Retinal pigment epithelial cell (primary cell): ENCODE data around the gene ZNF587.
"Not testable (repeated sequence)": the region's sequence is repeated elsewhere in the genome, so short reads cannot be mapped to it uniquely, and the experiment has no call there.

Experiments used
- DNase-seq: peaks from one replicate; pipeline ENCODE4 v3.0.0-alpha.2; 2010; ENCODE audit warnings: low read depth
- H3K4me3 ChIP-seq: 2 replicates; pipeline ENCODE4 v1.5.1; 2011; ENCODE audit warnings: mild to moderate bottlenecking, low read length, control low read depth, moderate library complexity
- CTCF ChIP-seq: conservative IDR thresholded peaks from 2 replicates; pipeline ENCODE4 v1.5.1; 2011; ENCODE audit warnings: low read depth, low read length, control low read depth, inconsistent platforms

ZNF587 gene

DNA sequence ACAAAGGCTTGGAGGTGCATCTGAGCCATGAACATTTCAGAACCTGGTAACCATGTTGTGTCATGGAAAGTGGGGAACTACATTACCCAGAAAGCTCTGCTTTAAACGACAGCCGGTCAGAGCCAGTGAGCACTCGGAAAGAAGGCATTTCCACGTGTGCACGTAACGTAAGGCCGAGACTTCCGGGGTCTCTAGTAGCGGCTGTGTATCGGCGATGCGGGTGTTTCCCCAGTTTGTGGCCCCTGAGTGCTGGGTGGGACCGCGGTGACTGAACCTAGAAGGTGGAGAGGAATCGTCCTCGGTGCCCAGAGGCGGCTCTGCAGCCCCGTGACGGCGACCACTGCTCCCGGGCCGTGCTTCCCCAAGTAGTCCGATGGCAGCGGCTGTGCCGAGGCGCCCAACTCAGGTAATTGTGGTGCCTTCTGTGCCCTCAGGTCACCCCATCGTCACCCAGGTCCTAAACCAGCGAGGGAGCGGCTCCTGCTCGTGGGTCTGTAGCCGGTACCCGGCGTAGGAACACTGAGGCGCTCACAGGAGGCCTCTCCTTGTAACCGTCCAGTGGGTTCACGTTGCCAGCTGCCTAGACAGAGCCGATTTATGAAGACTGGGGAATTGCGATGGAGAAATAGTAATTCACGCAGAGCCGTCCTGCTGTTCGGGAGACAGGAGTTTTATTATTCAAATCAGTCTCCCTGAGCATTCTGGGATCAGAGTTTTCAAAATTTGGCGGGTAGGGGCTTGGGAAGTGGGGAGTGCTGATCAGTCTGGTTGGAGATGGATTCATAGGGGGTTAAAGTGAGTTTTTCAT is at the start of gene ZNF587:
ZNF587 (plus strand) TSS at position 194 of the 808 bp plus-strand sequence; CDS start at position 374, 180 bp downstream.
- peak; percentile 65 for DNase-seq
- peak within 1 kb of the TSS; percentile 90 for H3K4me3 ChIP-seq

- no peak for TF ChIP-seq CTCF
- no peak for DNase-seq
These were observed 49.0 kb upstream of the ZNF587 start for GRCh38 chr19:57800696-57801095.

DNA sequence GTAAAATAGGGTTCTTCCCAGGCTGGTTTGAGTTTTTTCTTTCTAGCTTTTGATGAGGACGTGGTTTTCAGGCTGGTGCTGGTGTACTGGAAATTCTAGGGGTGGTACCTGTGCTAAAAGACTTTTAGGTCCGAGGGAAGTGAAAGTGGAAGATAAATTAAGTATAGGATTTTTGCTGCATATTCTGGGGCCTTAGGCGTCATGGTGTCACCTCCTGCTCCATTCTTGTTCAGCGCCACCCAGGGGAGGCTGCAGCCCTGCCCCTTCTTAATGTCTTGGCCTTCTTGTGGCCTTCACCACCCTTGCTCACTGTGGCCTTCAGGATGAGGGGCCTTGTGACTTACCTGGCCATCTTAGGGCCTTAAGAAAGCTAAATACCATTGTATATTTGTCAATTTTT is 47.4 kb upstream of the ZNF587 start:
- TF ChIP-seq CTCF: no peak
- no peak for DNase-seq
- H3K4me3 ChIP-seq: no peak overlapping the region

More at GRCh38 chr19:57800696-57801095, 49.0 kb upstream of the ZNF587 start:
- no peak overlapping the region for H3K4me3 ChIP-seq

- no peak for DNase-seq
- H3K4me3 ChIP-seq: peak overlapping the region; percentile 64
- no peak for TF ChIP-seq CTCF
These were observed 46.4 kb upstream of the ZNF587 start for GRCh38 chr19:57803265-57803593.

DNA sequence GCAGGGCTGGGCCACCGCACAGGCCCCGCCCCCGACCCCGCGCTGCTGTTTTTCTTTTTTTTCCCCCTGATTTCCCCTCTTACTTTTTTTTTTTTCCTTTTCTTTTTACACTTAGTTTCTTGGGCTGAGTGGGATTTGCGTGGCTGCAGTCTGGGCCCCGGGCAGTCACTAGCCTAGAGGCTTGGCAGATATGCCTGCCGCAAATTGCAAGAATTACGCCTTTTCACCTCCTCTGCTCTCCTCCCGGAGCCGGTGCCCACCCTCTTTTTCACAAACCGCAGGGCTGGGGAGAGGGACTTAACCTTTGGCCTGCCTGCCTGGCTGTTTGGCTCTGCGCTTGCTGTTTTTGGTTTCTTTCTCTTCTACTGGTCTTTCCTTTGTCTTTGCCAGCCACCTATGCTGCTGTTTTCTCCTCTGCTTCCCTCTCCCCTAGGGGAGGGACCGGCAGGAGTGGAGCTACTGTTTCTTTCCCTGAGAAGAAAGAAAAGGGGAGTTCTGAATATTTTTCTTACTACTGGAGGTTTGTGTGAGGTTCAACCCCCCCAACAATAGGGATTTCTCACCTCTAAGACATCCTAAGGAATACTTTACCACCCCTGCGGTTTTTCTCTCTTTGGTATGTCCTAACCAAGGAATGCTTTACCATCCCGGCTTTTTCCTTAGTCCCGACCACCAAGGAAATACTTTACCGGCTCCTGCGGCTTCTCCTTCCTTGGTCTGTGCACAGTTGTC is 45.9 kb upstream of the ZNF587 start:
- DNase-seq: peak; percentile 59
- TF ChIP-seq CTCF: peak; percentile 3

GRCh38 chr19:57807541-57807940 is 42.1 kb upstream of the ZNF587 start:
- no peak for DNase-seq
- H3K4me3 ChIP-seq: no peak overlapping the region
- TF ChIP-seq CTCF: no peak

More for the DNA sequence above, 45.9 kb upstream of the ZNF587 start:
- peak overlapping the region; percentile 64 for H3K4me3 ChIP-seq

GRCh38 chr19:57810410-57811295 is 39.0 kb upstream of the ZNF587 start:
- DNase-seq, H3K4me3 ChIP-seq: not testable (repeated sequence)
